Measurements from ENCODE around the gene TMEM131L.
A peak's percentile ranks its signal among the peaks of the same experiment; 100 is the strongest.

Gene TMEM131L

GRCh38 chr4:153509724-153510123, 43.6 kb downstream of the TMEM131L start:
- no peak for DNase-seq

GRCh38 chr4:153510252-153511001, 44.3 kb downstream of the TMEM131L start:
- no peak for DNase-seq

GRCh38 chr4:153511104-153511503, 44.9 kb downstream of the TMEM131L start:
- DNase-seq = no peak

- DNase-seq = no peak
Measured at GRCh38 chr4:153512162-153512852, 46.1 kb downstream of the TMEM131L start.

- no peak for DNase-seq
Measured at GRCh38 chr4:153512952-153513500, 46.9 kb downstream of the TMEM131L start.

GRCh38 chr4:153513596-153513995, 47.4 kb downstream of the TMEM131L start:
- no peak for DNase-seq

GRCh38 chr4:153514001-153514526, 47.9 kb downstream of the TMEM131L start:
- DNase-seq = no peak

- no peak for DNase-seq
Measured at GRCh38 chr4:153514688-153515426, 48.7 kb downstream of the TMEM131L start.

- DNase-seq = no peak
Measured at GRCh38 chr4:153517159-153517558, 51.0 kb downstream of the TMEM131L start.

GRCh38 chr4:153518001-153518400, 51.8 kb downstream of the TMEM131L start:
- no peak for DNase-seq

- no peak for DNase-seq
Measured at GRCh38 chr4:153518637-153519389, 52.7 kb downstream of the TMEM131L start.

- no peak for DNase-seq
Measured at GRCh38 chr4:153519687-153520086, 53.5 kb downstream of the TMEM131L start.

- no peak for DNase-seq
Measured at GRCh38 chr4:153520227-153520626, 54.1 kb downstream of the TMEM131L start.

GRCh38 chr4:153520801-153521329, 54.7 kb downstream of the TMEM131L start:
- no peak for DNase-seq

GRCh38 chr4:153521478-153521877, 55.3 kb downstream of the TMEM131L start:
- DNase-seq = no peak

- peak; percentile 23 for DNase-seq
Measured at GRCh38 chr4:153521999-153522801, 56.0 kb downstream of the TMEM131L start.

GRCh38 chr4:153522802-153523094, 56.6 kb downstream of the TMEM131L start:
- no peak for DNase-seq

GRCh38 chr4:153523164-153523796, 57.1 kb downstream of the TMEM131L start:
- DNase-seq = no peak

GRCh38 chr4:153523941-153524386, 57.8 kb downstream of the TMEM131L start:
- no peak for DNase-seq

GRCh38 chr4:153524682-153525081, 58.5 kb downstream of the TMEM131L start:
- no peak for DNase-seq

GRCh38 chr4:153527690-153528089, 61.5 kb downstream of the TMEM131L start:
- DNase-seq = no peak

Data from activated CD4-positive, alpha-beta T cell treated with anti-CD3 and anti-CD28 coated beads for 1 hour (primary cell).